LoVo (cell line): Measurements from ENCODE around the gene LIX1L.

Experiments
- DNase-seq: peaks from one replicate; pipeline ENCODE4 v3.0.0-alpha.2; 2016; ENCODE audit warnings: low spot score

LIX1L gene

DNA sequence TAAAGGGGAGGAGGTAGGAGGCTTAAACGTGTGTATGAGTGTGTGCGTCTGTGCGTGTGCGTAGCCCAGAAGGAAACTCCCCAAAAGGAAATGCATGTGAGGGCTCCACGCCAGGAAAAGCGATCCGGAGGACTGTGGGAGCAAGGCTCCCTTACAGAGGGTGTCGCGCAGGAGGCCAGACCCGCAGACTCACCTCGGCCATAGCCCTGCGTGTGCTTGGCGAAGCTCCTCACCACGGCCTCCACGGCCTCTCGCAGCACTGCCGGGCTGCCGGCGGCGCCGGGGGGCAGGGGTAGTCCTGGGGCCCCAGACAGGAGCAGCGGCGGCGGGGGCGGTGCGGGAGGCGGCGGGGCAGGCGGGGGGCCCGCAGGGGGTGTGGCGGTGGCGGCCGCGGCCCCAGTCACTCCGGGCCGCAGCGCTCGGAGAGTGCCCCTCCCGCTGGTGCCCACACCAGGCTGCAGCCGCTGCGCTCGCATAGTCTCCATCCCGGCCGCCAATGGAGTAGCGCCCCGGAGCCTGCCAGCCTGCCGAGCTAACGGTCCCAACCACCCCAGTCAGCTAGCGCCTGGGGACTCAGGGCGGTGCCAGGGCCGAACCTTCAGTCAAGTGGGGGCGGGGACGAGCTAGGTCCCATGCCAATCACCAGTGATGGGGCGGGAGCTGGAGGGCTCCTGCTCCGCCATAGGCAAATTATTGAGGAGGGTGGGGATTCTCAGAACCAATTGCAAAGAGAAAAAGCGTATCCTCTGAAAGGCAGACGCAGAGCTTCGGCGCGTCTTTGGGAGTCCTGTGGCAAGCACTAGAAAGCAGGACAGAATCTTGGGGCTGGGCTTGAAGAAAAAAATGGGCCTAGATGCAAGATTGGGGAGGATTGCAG, at the start of gene LIX1L:
LIX1L (minus strand) TSS at position 575 of the 877 bp plus-strand sequence; CDS start at position 485, 90 bp downstream.
- DNase-seq: peak; percentile 96

- no peak for DNase-seq
Measured at GRCh38 chr1:146001709-146002108, 43.9 kb upstream of the LIX1L start.

DNA sequence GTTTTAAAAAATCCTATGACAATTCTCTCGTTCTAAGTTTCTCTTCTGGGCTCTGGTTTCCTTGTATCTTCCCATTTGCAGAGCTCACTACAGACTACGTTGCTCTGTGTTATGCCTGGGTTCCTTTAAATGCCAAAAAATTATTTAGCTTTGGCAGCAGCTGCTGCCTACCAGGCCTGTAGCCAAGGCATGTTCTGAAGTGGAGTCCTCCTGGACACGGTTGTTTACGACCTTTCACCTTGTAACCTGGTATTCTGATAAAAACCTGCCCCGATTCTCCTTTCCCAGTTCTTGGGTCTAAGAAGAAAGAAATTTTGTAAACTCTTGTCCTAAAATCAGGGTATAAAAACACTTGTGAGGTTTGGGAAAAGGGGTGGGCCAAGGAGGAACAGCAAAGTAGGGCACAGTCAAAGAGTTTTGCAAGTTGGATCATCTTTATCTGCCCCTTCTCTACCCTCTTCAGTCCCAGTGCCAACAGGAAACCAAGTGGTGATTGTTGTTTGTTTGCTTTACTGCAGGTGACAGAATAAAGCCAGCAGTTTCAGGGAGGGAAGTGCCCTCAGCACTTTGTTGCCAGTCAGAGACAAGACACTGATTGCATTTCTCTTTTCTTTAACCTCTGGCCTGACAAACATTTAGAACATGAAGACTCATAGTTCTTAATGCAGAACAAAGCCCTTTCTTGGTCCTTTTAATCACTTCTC, 41.7 kb upstream of the LIX1L start:
- DNase-seq: peak; percentile 62

DNA sequence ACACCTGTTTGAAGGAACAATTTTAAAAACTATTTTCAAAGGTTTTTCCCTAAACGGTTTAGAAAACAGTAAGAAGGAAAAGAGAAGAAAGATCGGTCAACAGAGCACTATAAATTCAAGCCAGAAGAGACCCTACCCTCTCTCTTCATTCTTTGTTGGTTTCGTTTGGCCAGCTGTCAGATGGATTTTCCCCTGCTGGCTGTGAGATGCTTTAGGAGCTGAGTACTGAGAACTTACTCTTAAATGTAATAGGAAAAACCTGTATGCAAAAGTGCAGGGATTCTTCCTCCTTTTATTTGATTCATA, 39.9 kb upstream of the LIX1L start:
- no peak for DNase-seq

GRCh38 chr1:145997016-145997717, 39.4 kb upstream of the LIX1L start:
- no peak for DNase-seq

DNA sequence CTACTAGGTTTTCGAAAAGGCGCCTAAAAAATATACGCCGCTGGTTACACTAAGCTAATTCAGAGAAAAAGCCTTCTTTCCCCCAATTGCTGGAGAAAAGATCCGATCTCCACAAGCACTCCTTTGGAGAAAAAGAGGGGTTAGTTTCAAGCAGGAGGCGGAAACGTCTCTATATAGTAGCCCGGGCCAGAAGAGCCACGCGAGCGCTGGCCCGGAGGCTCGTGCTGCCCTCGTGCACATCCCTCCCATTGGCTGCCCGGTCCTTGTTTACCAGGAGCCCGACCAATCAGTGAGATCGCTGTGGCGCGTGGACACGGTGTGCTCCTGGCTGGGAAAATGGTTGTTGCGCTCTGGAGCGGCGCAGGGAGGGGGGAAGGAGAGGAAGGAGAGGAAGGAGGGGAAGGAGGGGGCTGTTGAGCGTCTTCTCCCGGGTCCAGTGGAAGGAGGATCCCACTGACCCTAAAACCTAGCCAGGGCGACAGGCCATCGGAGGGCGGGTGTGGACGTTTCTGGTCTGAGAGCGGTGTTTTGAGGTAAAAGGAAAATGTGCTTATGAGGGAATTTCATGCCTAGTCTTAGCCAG, 38.7 kb upstream of the LIX1L start, which contains the start of gene TXNIP:
TXNIP (minus strand) TSS at position 147 of the 583 bp plus-strand sequence. CDS start 313 bp downstream, outside the sequence.
- DNase-seq: peak; percentile 97

- DNase-seq: no peak
Measured at GRCh38 chr1:145995964-145996432, 38.2 kb upstream of the LIX1L start.

GRCh38 chr1:145995148-145995881, 37.5 kb upstream of the LIX1L start:
- DNase-seq: no peak

DNA sequence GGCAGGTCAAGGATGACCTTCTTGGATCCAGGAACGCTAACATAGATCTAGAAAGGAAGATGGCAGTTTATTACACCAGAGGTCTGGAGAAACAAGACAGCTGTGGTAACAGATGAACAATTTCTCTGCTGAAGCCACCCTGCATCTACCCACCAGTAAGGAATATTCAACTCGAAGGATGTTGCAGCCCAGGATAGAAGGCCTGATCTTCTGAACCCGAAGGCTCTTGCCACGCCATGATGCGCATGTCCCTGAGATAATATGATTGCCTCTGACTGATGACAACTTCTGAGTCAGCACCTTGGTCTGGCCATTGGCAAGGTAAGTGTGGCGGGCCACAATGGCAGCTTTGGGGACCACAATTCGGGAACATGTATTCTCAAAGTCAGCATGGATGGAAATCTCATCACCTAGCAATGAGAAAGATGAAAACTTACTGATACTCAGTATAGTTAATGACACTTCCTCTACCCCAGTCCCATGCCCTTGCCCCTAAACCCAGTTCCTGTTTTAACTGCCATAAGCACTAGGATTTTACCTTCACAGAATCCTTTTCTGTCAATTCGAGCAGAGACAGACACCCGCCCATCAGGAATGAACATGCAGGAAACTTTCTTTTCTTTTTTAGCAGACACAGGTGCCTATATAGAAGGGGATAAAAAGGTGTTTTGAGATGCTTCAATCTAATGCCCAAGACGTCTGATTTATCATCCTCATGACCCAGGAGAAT, 36.7 kb upstream of the LIX1L start:
- no peak for DNase-seq

GRCh38 chr1:145993618-145994390, 36.0 kb upstream of the LIX1L start:
- no peak for DNase-seq

GRCh38 chr1:145992958-145993617, 35.3 kb upstream of the LIX1L start:
- DNase-seq: no peak

GRCh38 chr1:145992502-145992936, 34.7 kb upstream of the LIX1L start:
- no peak for DNase-seq

GRCh38 chr1:145991735-145992412, 34.1 kb upstream of the LIX1L start:
- DNase-seq: no peak

- peak; percentile 66 for DNase-seq
Measured at GRCh38 chr1:145990249-145990855, 32.5 kb upstream of the LIX1L start.

- no peak for DNase-seq
Measured at GRCh38 chr1:145988773-145989172, 31.0 kb upstream of the LIX1L start.

DNA sequence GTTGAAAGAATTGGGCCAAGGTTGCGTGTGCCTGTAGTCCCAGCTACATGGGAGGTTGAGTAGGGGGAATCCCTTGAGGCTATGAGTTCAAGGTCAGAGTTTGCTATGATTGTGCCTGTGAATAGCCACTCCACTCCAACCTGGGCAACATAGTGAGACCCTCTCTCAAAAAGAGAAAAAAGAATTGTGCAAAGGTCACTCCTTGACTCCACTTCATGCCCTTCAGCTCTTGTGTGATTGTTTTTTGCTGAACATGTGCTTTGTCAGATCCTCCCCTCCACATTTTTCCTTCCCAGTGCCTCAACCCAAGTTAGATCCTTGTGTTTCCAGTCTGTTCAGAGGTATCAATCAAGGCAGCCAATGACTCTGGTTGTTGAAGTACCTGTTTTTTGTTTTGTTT, 30.1 kb upstream of the LIX1L start:
- no peak for DNase-seq

DNA sequence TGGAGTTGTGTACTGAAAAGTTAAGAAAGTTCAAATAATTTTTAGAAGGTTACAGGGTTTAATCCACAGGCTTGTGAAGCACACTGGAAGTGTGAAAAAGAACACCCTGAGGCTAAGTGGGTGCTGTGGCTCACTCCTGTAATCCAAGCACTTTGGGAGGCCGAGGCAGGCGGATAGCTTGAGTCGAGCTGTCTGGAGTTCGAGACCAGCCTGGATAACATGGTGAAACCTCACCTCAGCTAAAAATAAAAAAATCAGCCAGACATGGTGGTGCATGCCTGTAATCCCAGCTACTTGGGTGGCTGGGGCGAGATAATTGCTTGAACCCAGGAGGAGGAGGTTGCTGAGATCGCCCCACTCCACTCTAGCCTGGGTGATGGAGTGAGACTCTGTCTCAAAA, 28.7 kb upstream of the LIX1L start:
- DNase-seq: no peak
